Fibroblast of lung (primary cell): Measurements from ENCODE around the gene MRTO4. TPM values are rescaled to one million over a fixed set of nuclear protein-coding genes. Genes with fewer than 3 reads are reported as not detected.
"Not testable (repeated sequence)": the region's sequence is repeated elsewhere in the genome, so short reads cannot be mapped to it uniquely, and the experiment has no call there.

Experiments used
- DNase-seq, 2 donors: peaks; one replicate each; pipeline versions ENCODE4 v3.0.0 to v3.0.0-alpha.2; 2010; ENCODE audit warnings: low read depth in 2 of 2
- H2AFZ ChIP-seq: 2 replicates; pipeline ENCODE4 v1.5.1; 2012; ENCODE audit warnings: low read length, control low read depth, inconsistent platforms
- H3K27ac ChIP-seq: 2 replicates; pipeline ENCODE4 v1.5.1; 2011; ENCODE audit warnings: low read length, control low read depth; ENCODE audit not compliant: insufficient read depth
- H3K27me3 ChIP-seq: 2 replicates; pipeline ENCODE4 v1.5.1; 2011; ENCODE audit warnings: mild to moderate bottlenecking, low read length; ENCODE audit not compliant: control insufficient read depth, insufficient read depth
- H3K36me3 ChIP-seq: 2 replicates; pipeline ENCODE4 v1.5.1; 2011; ENCODE audit warnings: low read length; ENCODE audit not compliant: control insufficient read depth, insufficient read depth
- H3K4me1 ChIP-seq: 2 replicates; pipeline ENCODE4 v1.5.1; 2011; ENCODE audit warnings: low read length; ENCODE audit not compliant: control insufficient read depth, insufficient read depth; ENCODE audit errors: extremely low read depth
- H3K4me2 ChIP-seq: 2 replicates; pipeline ENCODE4 v1.5.1; 2011; ENCODE audit warnings: low read length, control low read depth; ENCODE audit not compliant: insufficient read depth; ENCODE audit errors: extremely low read depth
- H3K4me3 ChIP-seq, 4 experiments: fragments of 200-600 bp in 1 of 4; sonication (generic) in 1 of 4; replicated peaks in 1 of 4; 2 replicates each; pipeline ENCODE4 v1.5.1; 2011 to 2016; ENCODE audit warnings: low read length in 4 of 4, low read depth in 3 of 4, mild to moderate bottlenecking in 3 of 4, control low read depth in 2 of 4, inconsistent platforms in 1 of 4, mixed read lengths in 1 of 4; ENCODE audit not compliant: insufficient read depth in 1 of 4; ENCODE audit errors: control extremely low read depth in 1 of 4
- H3K79me2 ChIP-seq: 2 replicates; pipeline ENCODE4 v1.5.1; 2012; ENCODE audit warnings: mild to moderate bottlenecking, low read length, inconsistent platforms; ENCODE audit not compliant: control insufficient read depth, insufficient read depth
- H3K9ac ChIP-seq: 2 replicates; pipeline ENCODE4 v1.5.1; 2011; ENCODE audit warnings: mild to moderate bottlenecking, low read length, control low read depth; ENCODE audit not compliant: insufficient read depth
- H3K9me3 ChIP-seq: 2 replicates; pipeline ENCODE4 v1.5.1; 2012; ENCODE audit warnings: low read depth, low read length; ENCODE audit not compliant: control insufficient read depth, insufficient read depth
- H4K20me1 ChIP-seq: 2 replicates; pipeline ENCODE4 v1.5.1; 2011; ENCODE audit warnings: low read length; ENCODE audit not compliant: control insufficient read depth, insufficient read depth; ENCODE audit errors: extremely low read depth
- EZH2 ChIP-seq: IDR thresholded peaks from 2 replicates; pipeline ENCODE4 v1.5.1; 2012; ENCODE audit warnings: low read length, control low read depth, mild to moderate bottlenecking; ENCODE audit errors: missing control alignments
- polyA plus RNA-seq, 2 donors: library from polyadenylated mRNA; depleted of rRNA in 1 of 2; stranded (reverse) in 1 of 2; unstranded in 1 of 2; fragments of >200 nt; gene quantifications; 2 replicates each; pipeline ENCODE4 v1.2.1, GENCODE V29; 2011 to 2012; ENCODE audit warnings: missing spikeins in 1 of 2
- total RNA-seq: library from RNA; depleted of rRNA; stranded (reverse); fragments of >200 nt; gene quantifications from 2 replicates; pipeline ENCODE4 v1.2.1, GENCODE V29; 2014
- TF ChIP-seq, protein P1 (sequence below), 2 donors: IDR thresholded peaks in 1 of 2; conservative IDR thresholded peaks in 1 of 2; 1 replicate in 1 of 2; 2 replicates in 1 of 2; pipeline ENCODE4 v1.5.1; 2011 to 2012; ENCODE audit warnings: low read length in 2 of 2, control low read depth in 1 of 2, inconsistent platforms in 1 of 2, low read depth in 1 of 2, mild to moderate bottlenecking in 1 of 2

The MRTO4 gene
- total and polyA plus RNA-seq, 2 donors (not counting 1 experiment from before 2014, with no cell fraction given): 12.6 to 28.6 TPM

- DNase-seq: no peak
- H3K36me3 ChIP-seq: no peaks in the 10 kb centered on the region
- H4K20me1 ChIP-seq: no peaks in the 10 kb centered on the region
- no peak overlapping the region for H3K4me3 ChIP-seq
- H3K9me3 ChIP-seq: no peaks in the 10 kb centered on the region
- H2AFZ ChIP-seq: no peak overlapping the region
- TF ChIP-seq EZH2: no peak
- TF ChIP-seq, protein P1, sequence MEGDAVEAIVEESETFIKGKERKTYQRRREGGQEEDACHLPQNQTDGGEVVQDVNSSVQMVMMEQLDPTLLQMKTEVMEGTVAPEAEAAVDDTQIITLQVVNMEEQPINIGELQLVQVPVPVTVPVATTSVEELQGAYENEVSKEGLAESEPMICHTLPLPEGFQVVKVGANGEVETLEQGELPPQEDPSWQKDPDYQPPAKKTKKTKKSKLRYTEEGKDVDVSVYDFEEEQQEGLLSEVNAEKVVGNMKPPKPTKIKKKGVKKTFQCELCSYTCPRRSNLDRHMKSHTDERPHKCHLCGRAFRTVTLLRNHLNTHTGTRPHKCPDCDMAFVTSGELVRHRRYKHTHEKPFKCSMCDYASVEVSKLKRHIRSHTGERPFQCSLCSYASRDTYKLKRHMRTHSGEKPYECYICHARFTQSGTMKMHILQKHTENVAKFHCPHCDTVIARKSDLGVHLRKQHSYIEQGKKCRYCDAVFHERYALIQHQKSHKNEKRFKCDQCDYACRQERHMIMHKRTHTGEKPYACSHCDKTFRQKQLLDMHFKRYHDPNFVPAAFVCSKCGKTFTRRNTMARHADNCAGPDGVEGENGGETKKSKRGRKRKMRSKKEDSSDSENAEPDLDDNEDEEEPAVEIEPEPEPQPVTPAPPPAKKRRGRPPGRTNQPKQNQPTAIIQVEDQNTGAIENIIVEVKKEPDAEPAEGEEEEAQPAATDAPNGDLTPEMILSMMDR (conservative IDR thresholded peaks at IDR 0.05 in 1 of 2, IDR thresholded peaks at IDR 0.05 in 1 of 2; ENCODE audit: low read depth in 1 of 2, low read length in 2 of 2): no peak
- H3K4me2 ChIP-seq: no peak overlapping the region
- H3K9ac ChIP-seq: no peak overlapping the region
- H3K4me1 ChIP-seq: no peaks in the 10 kb centered on the region
- no peaks in the 10 kb centered on the region for H3K27me3 ChIP-seq
- no peak overlapping the region for H3K27ac ChIP-seq
- no peaks in the 10 kb centered on the region for H3K79me2 ChIP-seq
Observed at GRCh38 chr1:19294638-19295037, 43.0 kb downstream of the MRTO4 start.

DNA sequence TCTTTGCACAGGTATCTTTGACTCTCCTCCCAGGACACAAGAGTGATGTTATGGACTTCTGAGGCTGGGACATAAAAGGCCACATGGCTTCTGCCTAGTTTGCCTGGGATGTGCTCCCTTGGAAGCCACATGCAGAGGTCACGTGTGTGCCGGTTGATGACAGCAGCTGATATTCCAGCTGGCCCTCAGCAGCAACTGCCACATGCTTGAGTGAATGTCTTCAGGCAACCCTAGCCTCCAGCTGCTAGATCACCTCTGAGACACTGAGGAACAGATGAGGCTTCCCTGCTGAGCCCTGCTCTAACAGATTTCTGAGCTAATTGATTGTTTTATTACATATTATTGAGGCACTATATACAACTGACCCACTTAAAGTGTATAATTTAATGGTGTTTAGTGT lies 48.6 kb downstream of the MRTO4 start:
- Histone ChIP-seq H3K36me3 (peaks cover 4% of the 10 kb centered on the region), H3K79me2 (no peaks in the 10 kb centered on the region), H3K9ac (no peak overlapping the region), H3K27ac (no peak overlapping the region), H2AFZ (no peak overlapping the region), H3K4me3 (no peak overlapping the region), H3K4me1 (no peaks in the 10 kb centered on the region), H3K27me3 (no peaks in the 10 kb centered on the region), H4K20me1 (no peaks in the 10 kb centered on the region), H3K9me3 (no peaks in the 10 kb centered on the region), H3K4me2 (no peak overlapping the region)
- DNase-seq: no peak
- no peak for TF ChIP-seq EZH2
- TF ChIP-seq, protein P1 (conservative IDR thresholded peaks at IDR 0.05 in 1 of 2, IDR thresholded peaks at IDR 0.05 in 1 of 2; ENCODE audit: low read depth in 1 of 2, low read length in 2 of 2): no peak

DNA sequence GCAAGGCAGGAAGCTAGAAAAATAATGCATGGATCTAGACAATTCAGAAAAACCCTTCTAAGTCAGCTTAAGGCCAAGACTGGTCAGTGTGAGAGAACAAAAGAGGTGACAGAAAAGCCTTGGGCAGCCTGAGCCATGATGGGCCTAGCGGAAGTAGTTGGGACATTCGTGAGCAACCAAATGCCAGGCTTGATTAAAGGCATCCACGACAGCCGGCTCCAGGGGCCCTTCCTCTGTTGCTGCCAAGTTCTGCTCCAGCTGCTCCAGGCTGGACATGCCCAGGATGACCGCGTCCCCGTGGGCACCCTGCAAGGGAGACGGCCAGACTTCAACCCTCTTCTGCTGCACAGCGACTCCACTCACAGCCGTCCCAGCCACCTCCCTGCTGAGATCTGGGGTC lies 52.5 kb downstream of the MRTO4 start:
- not testable (repeated sequence) for H3K4me2 ChIP-seq, H3K27me3 ChIP-seq, H2AFZ ChIP-seq, H3K27ac ChIP-seq, H3K4me3 ChIP-seq, H3K79me2 ChIP-seq, H3K9ac ChIP-seq, H3K9me3 ChIP-seq, H4K20me1 ChIP-seq, H3K4me1 ChIP-seq, DNase-seq
- H3K36me3 ChIP-seq: peaks cover 11% of the 10 kb centered on the region
